ENCODE data around the gene RTL9. TPM values are rescaled to one million over a fixed set of nuclear protein-coding genes. Genes with fewer than 3 reads are reported as not detected.
"Not testable (repeated sequence)": the region's sequence is repeated elsewhere in the genome, so short reads cannot be mapped to it uniquely, and the experiment has no call there.

The RTL9 gene
- total and polyA plus RNA-seq, 9 donors = 0.38 to 5.9 (median 1.5) TPM

DNA sequence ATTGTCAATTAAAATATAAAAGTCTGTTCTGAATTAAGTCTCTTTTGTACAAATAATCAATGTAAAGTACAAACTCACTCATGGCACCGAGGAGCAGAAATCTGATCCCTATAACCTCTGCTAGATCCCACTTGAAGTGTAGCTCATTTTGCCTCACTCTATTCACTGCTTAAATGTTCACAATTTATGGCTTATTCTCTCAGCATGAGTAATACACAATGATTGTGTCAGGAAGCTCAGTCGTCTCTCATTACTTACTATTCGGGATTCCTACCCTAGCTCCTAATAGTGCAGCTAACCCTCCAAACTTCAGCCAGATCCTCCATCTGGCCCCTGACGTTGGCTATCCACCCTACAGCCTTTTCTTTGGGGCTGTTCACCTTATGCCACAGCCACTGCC is 36.0 kb upstream of the RTL9 start:
- no peaks in the 10 kb centered on the region for H3K27me3 ChIP-seq
- 55 to 59% (median 55%) methylated on average over 4 of the region's 4 CpGs for WGBS, 3 donors
- H3K4me1 ChIP-seq (ENCODE audit: insufficient read depth) = no peaks in the 10 kb centered on the region
- intact Hi-C loops (cut with DNase I) = no loop called here
- no peaks in the 10 kb centered on the region for H3K36me3 ChIP-seq
- DNase-seq = no peak
- H3K4me3 ChIP-seq = no peak overlapping the region
- no peaks in the 10 kb centered on the region for H3K9me3 ChIP-seq
- TF ChIP-seq POLR2A (IDR thresholded peaks at IDR 0.05) = no peak
- TF ChIP-seq, protein P1, sequence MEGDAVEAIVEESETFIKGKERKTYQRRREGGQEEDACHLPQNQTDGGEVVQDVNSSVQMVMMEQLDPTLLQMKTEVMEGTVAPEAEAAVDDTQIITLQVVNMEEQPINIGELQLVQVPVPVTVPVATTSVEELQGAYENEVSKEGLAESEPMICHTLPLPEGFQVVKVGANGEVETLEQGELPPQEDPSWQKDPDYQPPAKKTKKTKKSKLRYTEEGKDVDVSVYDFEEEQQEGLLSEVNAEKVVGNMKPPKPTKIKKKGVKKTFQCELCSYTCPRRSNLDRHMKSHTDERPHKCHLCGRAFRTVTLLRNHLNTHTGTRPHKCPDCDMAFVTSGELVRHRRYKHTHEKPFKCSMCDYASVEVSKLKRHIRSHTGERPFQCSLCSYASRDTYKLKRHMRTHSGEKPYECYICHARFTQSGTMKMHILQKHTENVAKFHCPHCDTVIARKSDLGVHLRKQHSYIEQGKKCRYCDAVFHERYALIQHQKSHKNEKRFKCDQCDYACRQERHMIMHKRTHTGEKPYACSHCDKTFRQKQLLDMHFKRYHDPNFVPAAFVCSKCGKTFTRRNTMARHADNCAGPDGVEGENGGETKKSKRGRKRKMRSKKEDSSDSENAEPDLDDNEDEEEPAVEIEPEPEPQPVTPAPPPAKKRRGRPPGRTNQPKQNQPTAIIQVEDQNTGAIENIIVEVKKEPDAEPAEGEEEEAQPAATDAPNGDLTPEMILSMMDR (IDR thresholded peaks at IDR 0.05) = no peak
- TF ChIP-seq EP300 (IDR thresholded peaks at IDR 0.05) = no peak
- H3K27ac ChIP-seq = no peak overlapping the region

DNA sequence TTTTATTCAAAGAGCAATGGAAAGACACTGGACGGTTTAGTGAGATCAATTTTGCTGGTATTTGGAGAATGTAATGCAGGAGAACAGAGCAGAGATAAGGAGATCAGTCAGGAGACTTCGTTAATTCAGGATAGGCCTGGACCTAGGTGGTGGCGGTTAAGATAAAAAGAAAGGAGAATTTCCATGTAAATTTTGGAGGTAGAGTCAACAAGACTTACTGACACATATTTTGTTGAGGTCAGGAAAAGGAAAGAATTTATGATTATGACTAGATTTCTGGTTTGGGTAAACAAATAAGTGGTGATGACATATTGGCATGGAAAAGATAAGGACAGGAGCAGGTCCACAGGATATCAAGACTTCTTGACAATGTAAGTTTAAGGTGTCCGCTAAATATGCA is 31.9 kb upstream of the RTL9 start:
- Histone ChIP-seq H3K36me3 (no peaks in the 10 kb centered on the region), H3K4me1 (ENCODE audit: insufficient read depth) (no peaks in the 10 kb centered on the region), H3K4me3 (no peak overlapping the region), H3K9me3 (no peaks in the 10 kb centered on the region), H3K27me3 (no peaks in the 10 kb centered on the region), H3K27ac (no peak overlapping the region)
- intact Hi-C loops (cut with DNase I) = no loop called here
- DNase-seq = no peak
- TF ChIP-seq, protein P1 (IDR thresholded peaks at IDR 0.05) = no peak
- TF ChIP-seq POLR2A (IDR thresholded peaks at IDR 0.05) = no peak
- no peak for TF ChIP-seq EP300 (IDR thresholded peaks at IDR 0.05)
- 60 to 73% (median 67%) methylated on average over 4 of the region's 4 CpGs for WGBS, 3 donors

DNA sequence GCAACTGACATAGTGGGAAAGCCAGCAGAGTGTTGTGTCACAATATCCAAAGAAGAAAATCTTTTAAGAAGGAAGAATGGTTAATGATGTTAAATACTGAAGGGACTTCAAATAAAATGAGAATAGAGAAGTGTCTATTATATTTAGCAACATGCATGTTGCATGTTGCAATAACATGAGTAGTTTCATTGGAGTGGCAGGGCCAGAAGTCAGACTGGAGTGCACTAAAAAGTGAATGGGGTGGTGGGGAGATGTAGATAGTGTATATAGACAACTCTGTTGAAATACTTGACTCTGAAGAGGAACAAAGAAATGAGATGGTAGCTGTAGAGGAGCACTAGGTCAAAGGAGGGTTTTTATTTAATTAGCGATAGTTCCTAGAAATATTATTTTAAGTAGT is 31.3 kb upstream of the RTL9 start:
- no peaks in the 10 kb centered on the region for H3K27me3 ChIP-seq
- H3K4me1 ChIP-seq (ENCODE audit: insufficient read depth) = no peaks in the 10 kb centered on the region
- H3K4me3 ChIP-seq = no peak overlapping the region
- WGBS, 3 donors = 82 to 89% (median 87%) methylated on average over 1 of the region's 1 CpG
- no peak overlapping the region for H3K27ac ChIP-seq
- no peak for DNase-seq
- intact Hi-C loops (cut with DNase I) = no loop called here
- TF ChIP-seq EP300 (IDR thresholded peaks at IDR 0.05) (no peak), POLR2A (IDR thresholded peaks at IDR 0.05) (no peak)
- TF ChIP-seq, protein P1 (IDR thresholded peaks at IDR 0.05) = no peak
- no peaks in the 10 kb centered on the region for H3K9me3 ChIP-seq
- no peaks in the 10 kb centered on the region for H3K36me3 ChIP-seq

DNA sequence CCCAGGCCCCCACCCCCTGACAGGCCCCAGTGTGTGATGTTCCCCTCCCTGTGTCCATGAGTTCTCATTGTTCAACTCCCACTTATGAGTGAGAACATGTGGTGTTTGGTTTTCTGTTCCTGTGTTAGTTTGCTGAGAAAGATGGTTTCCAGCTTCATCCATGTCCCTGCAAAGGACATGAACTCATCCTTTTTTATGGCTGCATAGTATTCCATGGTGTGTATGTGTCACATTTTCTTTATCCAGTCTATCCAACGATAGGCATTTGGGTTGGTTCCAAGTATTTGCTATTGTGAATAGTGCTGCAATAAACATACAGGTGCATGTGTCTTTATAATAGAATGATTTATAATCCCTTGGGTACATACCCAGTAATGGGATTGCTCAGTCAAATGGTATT is 30.0 kb upstream of the RTL9 start:
- intact Hi-C loops (cut with DNase I); DNase-seq; H3K4me1 ChIP-seq (ENCODE audit: insufficient read depth); H3K27me3 ChIP-seq; H3K9me3 ChIP-seq; H3K27ac ChIP-seq; H3K36me3 ChIP-seq; H3K4me3 ChIP-seq: not testable (repeated sequence)
- WGBS, 3 donors = 81 to 92% (median 83%) methylated on average over 1 of the region's 1 CpG

DNA sequence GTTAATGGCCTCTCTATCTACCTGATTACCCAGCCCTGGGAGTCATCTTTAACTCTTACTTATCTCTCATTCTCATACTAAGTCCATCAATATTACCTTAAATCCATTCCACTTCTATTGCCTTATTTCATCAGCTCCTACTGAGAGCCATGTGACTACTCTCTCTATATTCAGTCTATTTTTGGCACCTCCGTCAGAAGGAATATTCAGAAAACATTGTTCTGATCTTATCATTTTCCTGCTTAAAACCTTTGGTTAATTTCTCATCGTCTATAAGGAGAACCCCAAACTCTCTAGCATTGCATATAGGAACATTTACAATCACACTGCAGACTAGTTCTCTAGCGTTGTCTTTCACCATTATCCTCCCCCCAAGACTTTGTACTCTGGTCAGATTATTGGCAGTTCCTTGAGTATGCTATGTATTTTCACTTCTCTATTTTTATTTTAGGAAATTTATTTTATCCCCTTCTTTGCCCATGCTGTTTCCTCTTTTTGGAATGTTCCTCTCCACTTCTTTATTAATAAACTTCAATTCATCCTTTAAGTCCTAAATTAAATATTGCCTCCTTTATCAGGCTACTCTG is 27.1 kb upstream of the RTL9 start:
- intact Hi-C loops (cut with DNase I) = no loop called here

DNA sequence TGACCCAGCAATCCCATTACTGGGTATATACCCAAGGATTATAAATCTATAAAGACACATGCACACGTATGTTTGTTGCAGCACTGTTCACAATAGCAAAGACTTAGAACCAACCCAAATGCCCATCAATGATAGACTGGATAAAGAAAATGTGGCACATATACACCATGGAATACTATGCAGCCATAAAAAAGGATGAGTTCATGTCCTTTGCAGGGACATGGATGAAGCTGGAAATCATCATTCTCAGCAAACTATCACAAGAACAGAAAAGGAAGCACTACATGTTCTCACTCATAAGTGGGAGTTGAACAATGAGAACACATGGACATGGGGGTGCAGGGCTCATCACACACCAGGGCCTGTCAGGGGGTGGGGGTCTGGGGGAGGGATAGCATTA is 25.2 kb upstream of the RTL9 start:
- WGBS, 3 donors = 70 to 81% (median 72%) methylated on average over 1 of the region's 1 CpG
- DNase-seq; H3K27ac ChIP-seq; H3K4me3 ChIP-seq; H3K36me3 ChIP-seq; H3K27me3 ChIP-seq; intact Hi-C loops (cut with DNase I); H3K9me3 ChIP-seq; H3K4me1 ChIP-seq (ENCODE audit: insufficient read depth): not testable (repeated sequence)

More for the DNA sequence above, 27.1 kb upstream of the RTL9 start:
- no peaks in the 10 kb centered on the region for H3K9me3 ChIP-seq
- no peaks in the 10 kb centered on the region for H3K36me3 ChIP-seq
- H3K27ac ChIP-seq = no peak overlapping the region
- H3K4me1 ChIP-seq (ENCODE audit: insufficient read depth) = no peaks in the 10 kb centered on the region
- no peak for TF ChIP-seq EP300 (IDR thresholded peaks at IDR 0.05)
- no peak for TF ChIP-seq POLR2A (IDR thresholded peaks at IDR 0.05)
- TF ChIP-seq, protein P1 (IDR thresholded peaks at IDR 0.05) = no peak
- DNase-seq = no peak
- no peaks in the 10 kb centered on the region for H3K27me3 ChIP-seq
- H3K4me3 ChIP-seq = no peak overlapping the region
- WGBS, 3 donors = 64 to 74% (median 65%) methylated on average over 3 of the region's 3 CpGs
